ENCODE data around the gene SH3PXD2A. TPM values are rescaled to one million over a fixed set of nuclear protein-coding genes. Genes with fewer than 3 reads are reported as not detected.

SH3PXD2A gene
- total and polyA plus RNA-seq, 2 of the 4 experiments (the other 2 are of a cell fraction): 6.3 to 23.0 TPM

GRCh38 chr10:103585011-103585405 lies 270.4 kb downstream of the SH3PXD2A start:
- no peak overlapping the region for H2BK15ac ChIP-seq (ENCODE audit: low read depth, low read length)
- H3K14ac ChIP-seq (replicated peaks; ENCODE audit: low read depth, low read length): no peak overlapping the region
- no peak overlapping the region for H3K4me3 ChIP-seq (ENCODE audit: insufficient read depth, low read depth, low read length)
- intact Hi-C loops (cut with micrococcal nuclease) (no loop called here), in situ Hi-C loops (cut with MboI; ENCODE audit: low sequenced_read_pairs) (no loop called here), dilution Hi-C loops (cut with HindIII; ENCODE audit: low sequenced_read_pairs, unreplicated experiment) (no loop called here)
- TF ChIP-seq RCOR1 (IDR thresholded peaks at IDR 0.05; ENCODE audit: insufficient replicate concordance, low read length) (no peak), ELK1 (IDR thresholded peaks at IDR 0.05; ENCODE audit: borderline replicate concordance, low read depth, low read length) (no peak), NFE2L2 (IDR thresholded peaks at IDR 0.05; ENCODE audit: low read depth, low read length) (no peak)
- no peaks in the 10 kb centered on the region for H3K36me3 ChIP-seq (ENCODE audit: control insufficient read depth, insufficient read depth, low read length)
- H3K4me1 ChIP-seq (ENCODE audit: control insufficient read depth, insufficient read depth, low read length): no peaks in the 10 kb centered on the region
- no peak overlapping the region for H2BK5ac ChIP-seq (ENCODE audit: low read depth, low read length, poor library complexity, severe bottlenecking)
- H3K4ac ChIP-seq (ENCODE audit: low read depth, low read length): no peak overlapping the region
- no peak overlapping the region for H4K91ac ChIP-seq (ENCODE audit: insufficient read depth, low read depth, low read length)
- ATAC-seq (ENCODE audit: low read depth) (no peak), DNase-seq (no peak)
- peaks cover 4% of the 10 kb centered on the region for H3K9me3 ChIP-seq (ENCODE audit: control insufficient read depth, insufficient read depth, low read length)
- peaks cover 48% of the 10 kb centered on the region for H3K27me3 ChIP-seq (ENCODE audit: control insufficient read depth, insufficient read depth, low read length)
- no peak overlapping the region for H3K4me2 ChIP-seq (ENCODE audit: low read depth, low read length)
- H4K8ac ChIP-seq (ENCODE audit: low read depth in 2 of 2, low read length in 2 of 2): no peak overlapping the region
- no peak overlapping the region for H3K56ac ChIP-seq (ENCODE audit: extremely low read depth, insufficient read depth, low read length)
- BruUV-seq (replicated peaks): no TSS peak
- 80% methylated on average over 2 of the region's 32 CpGs; no CpG with 5 or more reads in 1 of the 2 experiments for WGBS, 2 experiments (ENCODE audit: extremely low coverage in 2 of 2, insufficient read length in 1 of 2)
- ChIA-PET POLR2A (ENCODE audit: unreplicated experiment) (no interaction called here), CTCF (no interaction called here)
- no peak overlapping the region for H2BK120ac ChIP-seq (ENCODE audit: low read depth, low read length)
- H3K18ac ChIP-seq (ENCODE audit: low read depth, low read length): no peak overlapping the region
- H3K27ac ChIP-seq (ENCODE audit: insufficient read depth, low read length): no peak overlapping the region
- no peak overlapping the region for H3K23ac ChIP-seq (ENCODE audit: low read depth, low read length)
- no peak overlapping the region for H2AK5ac ChIP-seq (ENCODE audit: low read depth, low read length)
- peak overlapping the region; percentile 50 for H2AK9ac ChIP-seq (replicated peaks; ENCODE audit: low read depth, low read length, poor library complexity)
- peak overlapping the region; percentile 70 for H2AFZ ChIP-seq (replicated peaks; ENCODE audit: low read length, poor library complexity)
- H3K79me1 ChIP-seq (ENCODE audit: low read depth in 1 of 2, low read length in 2 of 2): no peaks in the 10 kb centered on the region
- no peak overlapping the region for H4K5ac ChIP-seq (ENCODE audit: low read depth, low read length)
- no peaks in the 10 kb centered on the region for H3K9me1 ChIP-seq (ENCODE audit: insufficient read depth, low read length)
- no peaks in the 10 kb centered on the region; the same call in 1 of the 2 replicates for H4K20me1 ChIP-seq (ENCODE audit: insufficient read depth, low read length)
- no peak overlapping the region for H3K9ac ChIP-seq (ENCODE audit: low read depth, low read length)
- no peak overlapping the region for H2BK20ac ChIP-seq (ENCODE audit: low read depth, low read length)
